Stimulated activated naive CD8-positive, alpha-beta T cell treated with anti-CD3 and anti-CD28 coated beads, Interleukin-15, Interleukin-2, amounts not matched to agents 100 ng/mL and 50 ng/mL, for 24 hours (primary cell): ENCODE measurements around the gene DNAH17.

Experiments used
- H3K27ac Mint-ChIP-seq: one replicate; pipeline ENCODE4 v1.8.0; 2021; ENCODE audit warnings: mild to moderate bottlenecking, mixed read lengths
- H3K27me3 Mint-ChIP-seq: one replicate; pipeline ENCODE4 v1.8.0; 2021; ENCODE audit warnings: mixed read lengths
- H3K36me3 Mint-ChIP-seq: one replicate; pipeline ENCODE4 v1.8.0; 2021; ENCODE audit warnings: low read depth, mixed read lengths
- H3K4me1 Mint-ChIP-seq: one replicate; pipeline ENCODE4 v1.8.0; 2021; ENCODE audit warnings: low read depth, mixed read lengths
- H3K4me3 Mint-ChIP-seq: one replicate; pipeline ENCODE4 v1.8.0; 2021; ENCODE audit warnings: mild to moderate bottlenecking, mixed read lengths
- H3K9me3 Mint-ChIP-seq: one replicate; pipeline ENCODE4 v1.8.0; 2021; ENCODE audit warnings: mixed read lengths

Gene DNAH17

DNA sequence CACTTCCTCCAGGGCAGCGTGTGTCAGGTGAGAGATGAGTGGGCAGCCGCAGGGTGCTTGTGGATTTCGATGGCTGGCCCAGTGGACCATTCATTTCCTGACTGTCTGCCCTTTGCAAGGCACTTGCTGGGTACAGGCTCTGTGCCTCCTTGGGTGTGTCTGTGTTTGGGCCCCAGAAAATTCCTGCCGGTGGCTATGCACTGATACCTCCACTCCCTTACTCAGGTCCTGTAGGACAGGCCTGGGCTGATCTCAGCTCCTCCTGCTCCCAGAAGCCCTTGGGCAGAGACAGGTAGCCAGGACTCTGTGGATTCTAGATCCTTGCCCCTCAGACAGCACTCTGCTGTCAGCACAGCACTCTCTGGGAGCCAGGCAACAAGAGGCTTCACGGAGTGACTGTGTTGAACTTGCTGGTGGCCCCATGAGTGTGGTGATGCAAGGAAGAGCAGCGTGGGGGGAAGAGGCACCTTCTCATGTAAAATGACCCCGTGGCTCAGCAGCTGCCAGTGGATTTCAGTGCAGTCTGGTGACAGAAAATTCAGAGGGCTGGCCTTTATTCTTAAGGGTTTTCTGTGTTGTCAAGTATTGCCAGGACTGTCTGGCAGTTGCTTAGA lies 169.7 kb downstream of the DNAH17 start:
- no peak overlapping the region for H3K27ac Mint-ChIP-seq
- no peak overlapping the region for H3K4me3 Mint-ChIP-seq
- H3K27me3 Mint-ChIP-seq: no peaks in the 10 kb centered on the region
- H3K4me1 Mint-ChIP-seq: peaks cover 16% of the 10 kb centered on the region
- no peaks in the 10 kb centered on the region for H3K9me3 Mint-ChIP-seq
- H3K36me3 Mint-ChIP-seq: peaks cover 52% of the 10 kb centered on the region

DNA sequence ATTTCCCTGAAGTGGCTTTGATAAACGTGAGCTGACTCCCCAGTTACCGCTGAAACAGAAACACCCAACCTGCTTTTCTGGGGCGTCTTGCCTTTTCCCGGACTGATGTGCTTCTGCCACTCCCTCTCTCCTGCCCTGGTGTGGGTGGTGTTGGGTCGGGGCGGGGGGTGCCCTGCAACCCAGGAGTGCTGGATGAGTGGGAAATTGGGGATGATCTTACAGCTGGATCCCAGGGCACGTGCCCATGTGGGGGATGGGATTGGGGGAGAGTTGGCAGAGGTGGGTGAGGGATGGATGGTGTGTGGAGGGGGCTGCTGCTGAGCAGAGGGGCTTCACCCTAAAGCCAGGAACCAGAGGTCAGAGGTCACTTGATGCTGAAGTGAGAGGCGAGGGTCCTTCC lies 170.3 kb downstream of the DNAH17 start:
- Mint-ChIP-seq H3K27me3 (no peaks in the 10 kb centered on the region), H3K9me3 (no peaks in the 10 kb centered on the region), H3K36me3 (peaks cover 52% of the 10 kb centered on the region), H3K4me1 (peaks cover 10% of the 10 kb centered on the region), H3K27ac (no peak overlapping the region), H3K4me3 (no peak overlapping the region)

GRCh38 chr17:78406396-78406795 lies 170.8 kb downstream of the DNAH17 start:
- Mint-ChIP-seq H3K9me3 (no peaks in the 10 kb centered on the region), H3K27me3 (no peaks in the 10 kb centered on the region), H3K4me3 (no peak overlapping the region), H3K27ac (no peak overlapping the region), H3K36me3 (peaks cover 57% of the 10 kb centered on the region), H3K4me1 (peaks cover 5% of the 10 kb centered on the region)

DNA sequence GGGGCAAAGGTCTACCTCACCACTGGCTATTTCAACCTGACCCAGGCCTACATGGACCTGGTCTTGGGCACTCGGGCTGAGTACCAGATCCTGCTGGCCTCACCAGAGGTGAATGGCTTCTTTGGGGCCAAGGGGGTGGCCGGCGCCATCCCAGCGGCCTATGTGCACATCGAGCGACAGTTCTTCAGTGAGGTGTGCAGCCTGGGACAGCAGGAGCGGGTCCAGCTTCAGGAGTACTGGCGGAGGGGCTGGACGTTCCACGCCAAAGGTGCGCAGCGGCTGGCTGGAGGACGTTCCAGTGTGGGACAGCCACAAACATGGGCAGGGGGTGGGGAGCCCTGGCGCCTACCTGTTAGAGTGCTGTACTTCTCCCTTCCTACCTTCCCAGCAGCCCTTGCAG lies 173.4 kb downstream of the DNAH17 start:
- H3K36me3 Mint-ChIP-seq: peaks cover 66% of the 10 kb centered on the region
- H3K27ac Mint-ChIP-seq: no peak overlapping the region
- H3K9me3 Mint-ChIP-seq: no peaks in the 10 kb centered on the region
- no peaks in the 10 kb centered on the region for H3K27me3 Mint-ChIP-seq
- H3K4me3 Mint-ChIP-seq: no peak overlapping the region
- no peaks in the 10 kb centered on the region for H3K4me1 Mint-ChIP-seq

- H3K27me3 Mint-ChIP-seq: no peaks in the 10 kb centered on the region
- no peak overlapping the region for H3K4me3 Mint-ChIP-seq
- no peaks in the 10 kb centered on the region for H3K4me1 Mint-ChIP-seq
- no peaks in the 10 kb centered on the region for H3K9me3 Mint-ChIP-seq
- no peak overlapping the region for H3K27ac Mint-ChIP-seq
- H3K36me3 Mint-ChIP-seq: peaks cover 79% of the 10 kb centered on the region
Observed at GRCh38 chr17:78401891-78402290, 175.3 kb downstream of the DNAH17 start.

DNA sequence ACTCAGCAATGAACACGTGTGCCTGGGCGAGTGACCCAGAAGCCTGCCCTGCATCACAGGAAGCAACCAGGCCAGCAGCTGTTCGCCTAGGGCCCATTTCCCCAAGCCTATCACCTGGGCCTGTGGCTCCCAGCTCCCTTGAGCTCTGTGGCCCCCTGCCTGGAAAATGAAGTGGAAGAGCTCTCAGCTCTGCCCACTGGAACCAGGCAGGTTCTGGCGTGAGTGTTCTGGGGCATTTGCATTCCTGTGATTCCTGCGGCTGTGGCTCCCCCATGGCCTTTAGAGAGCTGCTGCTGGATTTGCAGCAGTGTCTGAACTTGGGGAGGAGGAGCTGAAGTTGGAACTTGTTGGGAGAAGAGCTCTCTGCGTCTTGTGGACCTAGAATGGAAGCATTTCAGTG lies 175.9 kb downstream of the DNAH17 start:
- H3K4me3 Mint-ChIP-seq: no peak overlapping the region
- H3K36me3 Mint-ChIP-seq: peaks cover 84% of the 10 kb centered on the region
- no peak overlapping the region for H3K27ac Mint-ChIP-seq
- H3K9me3 Mint-ChIP-seq: no peaks in the 10 kb centered on the region
- no peaks in the 10 kb centered on the region for H3K27me3 Mint-ChIP-seq
- no peaks in the 10 kb centered on the region for H3K4me1 Mint-ChIP-seq

GRCh38 chr17:78400581-78401240 lies 176.5 kb downstream of the DNAH17 start:
- H3K9me3 Mint-ChIP-seq: no peaks in the 10 kb centered on the region
- peaks cover 87% of the 10 kb centered on the region for H3K36me3 Mint-ChIP-seq
- no peaks in the 10 kb centered on the region for H3K27me3 Mint-ChIP-seq
- H3K27ac Mint-ChIP-seq: no peak overlapping the region
- H3K4me1 Mint-ChIP-seq: no peaks in the 10 kb centered on the region
- no peak overlapping the region for H3K4me3 Mint-ChIP-seq

DNA sequence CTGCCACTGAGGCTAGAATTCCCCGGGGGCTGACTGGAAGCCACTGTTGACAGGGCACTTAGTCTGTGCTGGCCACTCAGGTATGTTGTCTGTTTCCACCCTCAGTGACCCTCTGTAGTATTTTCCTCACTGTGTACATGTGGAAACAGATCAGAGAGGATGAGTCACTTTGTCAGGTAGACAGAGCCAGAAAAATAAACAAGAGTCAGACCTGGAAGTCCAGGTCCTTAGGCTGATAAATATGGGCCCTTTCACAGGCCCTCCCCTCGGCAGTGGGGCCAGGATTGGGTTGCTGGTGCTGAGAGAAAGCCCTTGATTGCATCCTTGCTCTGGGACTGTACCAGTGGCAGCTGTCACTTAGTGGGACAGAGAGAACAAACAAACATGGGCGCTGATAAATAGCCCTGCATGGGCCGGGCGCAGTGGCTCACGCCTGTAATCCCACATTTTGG lies 177.5 kb downstream of the DNAH17 start:
- Mint-ChIP-seq H3K9me3 (no peaks in the 10 kb centered on the region), H3K27me3 (no peaks in the 10 kb centered on the region), H3K27ac (no peak overlapping the region), H3K36me3 (peaks cover 85% of the 10 kb centered on the region), H3K4me1 (peaks cover 5% of the 10 kb centered on the region), H3K4me3 (no peak overlapping the region)

DNA sequence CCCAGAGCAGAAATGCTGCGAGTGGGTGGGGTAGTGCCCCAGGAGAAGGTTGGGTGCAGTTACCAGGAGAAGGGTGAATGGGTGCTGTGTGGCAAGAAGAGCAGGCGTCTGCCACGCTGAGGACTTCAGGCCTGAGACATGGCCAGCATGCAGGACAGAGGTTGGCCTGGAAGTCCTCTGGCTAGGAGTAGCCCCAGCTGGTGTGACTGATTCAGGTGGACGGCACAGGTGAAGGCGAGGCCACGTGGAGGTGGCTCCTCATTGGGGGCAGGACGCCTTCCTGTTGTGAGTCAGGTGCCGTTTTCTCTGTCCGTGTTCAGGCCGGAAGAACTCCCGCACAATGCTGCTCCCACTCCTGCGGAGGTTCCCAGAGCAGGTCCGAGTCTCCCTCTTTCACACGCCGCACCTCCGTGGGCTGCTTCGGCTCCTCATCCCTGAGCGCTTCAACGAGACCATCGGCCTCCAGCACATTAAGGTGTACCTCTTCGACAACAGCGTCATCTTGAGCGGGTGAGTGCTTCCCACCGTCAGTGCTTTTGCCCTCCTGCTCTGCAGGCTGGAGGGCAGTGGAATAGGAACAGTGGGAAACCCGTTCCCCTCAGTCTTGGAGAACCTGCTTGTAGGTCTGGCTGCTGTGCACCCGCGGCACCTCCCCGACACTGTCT lies 178.0 kb downstream of the DNAH17 start:
- Mint-ChIP-seq H3K27ac (no peak overlapping the region), H3K4me1 (peaks cover 5% of the 10 kb centered on the region), H3K4me3 (no peak overlapping the region), H3K27me3 (no peaks in the 10 kb centered on the region), H3K36me3 (peaks cover 84% of the 10 kb centered on the region), H3K9me3 (no peaks in the 10 kb centered on the region)

DNA sequence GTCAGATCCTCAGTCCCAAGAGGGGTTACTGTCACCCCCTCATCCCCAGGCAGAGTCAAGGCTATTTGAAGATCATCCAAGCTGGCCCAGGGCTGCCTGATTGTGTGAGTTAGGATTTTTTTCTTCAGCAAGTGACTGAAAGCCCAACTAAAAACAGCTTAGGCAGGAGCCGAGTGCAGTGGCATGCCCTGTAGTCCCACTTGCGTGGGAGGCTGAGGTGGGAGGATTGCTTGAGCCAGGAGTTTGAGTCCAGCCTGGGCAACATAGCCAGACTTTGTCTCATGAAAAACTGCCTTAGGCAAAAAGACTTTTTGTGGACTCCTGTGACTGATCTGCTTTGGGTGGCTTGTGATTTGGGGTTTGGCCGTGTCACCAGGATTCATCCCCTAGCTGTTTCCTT lies 178.8 kb downstream of the DNAH17 start:
- H3K36me3 Mint-ChIP-seq: peaks cover 81% of the 10 kb centered on the region
- no peak overlapping the region for H3K27ac Mint-ChIP-seq
- H3K9me3 Mint-ChIP-seq: no peaks in the 10 kb centered on the region
- peaks cover 8% of the 10 kb centered on the region for H3K4me1 Mint-ChIP-seq
- no peak overlapping the region for H3K4me3 Mint-ChIP-seq
- H3K27me3 Mint-ChIP-seq: no peaks in the 10 kb centered on the region

DNA sequence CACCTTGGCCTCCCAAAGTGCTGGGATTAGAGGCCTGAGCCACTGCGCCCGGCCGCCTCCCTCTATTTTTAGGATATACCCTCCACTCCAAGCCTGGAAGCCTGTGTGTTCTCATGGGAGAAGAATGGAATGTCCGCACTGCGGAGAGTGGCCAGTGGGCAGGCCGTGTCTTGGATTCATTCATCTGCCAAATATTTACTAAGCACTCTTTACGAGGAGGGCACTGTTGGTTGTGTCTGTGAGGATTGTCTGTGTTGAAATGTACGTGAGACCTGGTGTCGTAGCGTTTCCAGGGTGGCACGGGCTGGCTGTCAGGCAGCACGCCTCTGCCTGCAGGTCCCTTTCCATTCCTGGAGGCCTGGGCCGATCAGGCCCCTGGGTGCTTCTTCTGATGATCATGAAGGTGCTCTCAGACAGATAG lies 179.5 kb downstream of the DNAH17 start:
- Mint-ChIP-seq H3K9me3 (no peaks in the 10 kb centered on the region), H3K4me1 (peaks cover 10% of the 10 kb centered on the region), H3K27ac (no peak overlapping the region), H3K36me3 (peaks cover 77% of the 10 kb centered on the region), H3K27me3 (no peaks in the 10 kb centered on the region), H3K4me3 (no peak overlapping the region)

DNA sequence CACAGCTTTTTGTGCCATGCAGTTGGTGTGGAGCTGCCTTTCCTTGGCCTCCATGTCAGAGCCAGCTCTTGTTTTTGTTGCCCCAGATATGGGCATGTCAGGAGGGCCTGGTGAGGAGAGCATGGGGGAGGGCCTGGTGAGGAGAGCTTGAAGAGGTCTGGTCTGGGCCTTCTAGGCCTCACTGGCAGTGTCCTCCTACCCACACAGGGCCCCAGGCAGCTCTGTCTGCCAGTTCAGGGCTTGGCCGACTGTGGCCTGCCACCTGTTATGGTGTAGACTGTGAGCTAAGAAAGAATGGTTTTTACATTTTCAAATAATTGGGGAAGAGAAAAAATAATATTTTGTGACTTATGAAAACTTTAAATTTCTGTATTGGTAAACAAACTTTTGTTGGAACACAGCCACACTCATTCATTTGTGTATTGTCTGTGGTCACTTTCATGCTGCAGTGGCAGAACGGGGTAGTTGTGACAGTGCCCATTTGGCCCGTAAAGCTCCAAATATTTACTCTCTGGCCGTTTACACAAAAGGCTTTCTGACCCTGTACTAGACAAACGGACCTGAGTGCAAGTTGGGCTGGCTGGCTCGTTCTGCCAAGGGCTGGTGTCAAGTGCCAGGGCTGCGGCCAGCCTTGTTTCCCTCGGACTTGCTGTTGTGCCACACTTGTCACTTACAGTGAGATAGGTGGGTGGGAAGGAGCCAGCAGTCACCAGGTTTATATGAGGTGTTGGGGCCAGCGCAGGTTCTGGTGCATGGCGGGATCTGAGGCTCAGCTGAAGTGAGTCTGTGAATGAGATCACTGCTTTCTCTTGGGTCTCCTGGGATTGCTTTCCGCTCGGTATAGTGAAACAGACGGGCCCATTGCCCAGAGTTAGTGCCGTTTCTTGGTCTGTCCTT lies 180.5 kb downstream of the DNAH17 start:
- Mint-ChIP-seq H3K36me3 (peaks cover 73% of the 10 kb centered on the region), H3K4me3 (no peak overlapping the region), H3K27ac (no peak overlapping the region), H3K9me3 (no peaks in the 10 kb centered on the region), H3K4me1 (peaks cover 10% of the 10 kb centered on the region), H3K27me3 (no peaks in the 10 kb centered on the region)

DNA sequence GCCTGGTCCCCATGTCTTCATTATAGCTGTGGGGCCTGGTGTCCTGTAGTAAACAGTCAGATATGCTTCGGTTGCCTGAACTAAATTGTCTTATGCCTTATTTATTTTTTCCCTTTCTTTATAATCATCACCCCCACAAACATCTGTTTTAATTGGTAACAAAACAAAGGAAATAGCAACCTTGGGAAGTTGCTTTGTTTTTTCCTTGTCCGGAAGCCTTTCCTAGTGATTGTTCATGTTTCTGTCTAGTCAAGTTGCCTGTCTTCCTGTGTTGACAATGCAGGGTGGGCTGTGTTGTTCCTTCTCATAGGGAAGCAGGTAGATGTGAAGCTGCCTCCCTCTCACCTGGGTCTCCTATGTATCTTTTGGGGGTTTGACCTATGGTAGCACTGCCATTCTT lies 182.0 kb downstream of the DNAH17 start:
- no peaks in the 10 kb centered on the region for H3K27me3 Mint-ChIP-seq
- H3K36me3 Mint-ChIP-seq: peaks cover 63% of the 10 kb centered on the region
- no peak overlapping the region for H3K27ac Mint-ChIP-seq
- peaks cover 22% of the 10 kb centered on the region for H3K4me1 Mint-ChIP-seq
- H3K9me3 Mint-ChIP-seq: no peaks in the 10 kb centered on the region
- no peak overlapping the region for H3K4me3 Mint-ChIP-seq

DNA sequence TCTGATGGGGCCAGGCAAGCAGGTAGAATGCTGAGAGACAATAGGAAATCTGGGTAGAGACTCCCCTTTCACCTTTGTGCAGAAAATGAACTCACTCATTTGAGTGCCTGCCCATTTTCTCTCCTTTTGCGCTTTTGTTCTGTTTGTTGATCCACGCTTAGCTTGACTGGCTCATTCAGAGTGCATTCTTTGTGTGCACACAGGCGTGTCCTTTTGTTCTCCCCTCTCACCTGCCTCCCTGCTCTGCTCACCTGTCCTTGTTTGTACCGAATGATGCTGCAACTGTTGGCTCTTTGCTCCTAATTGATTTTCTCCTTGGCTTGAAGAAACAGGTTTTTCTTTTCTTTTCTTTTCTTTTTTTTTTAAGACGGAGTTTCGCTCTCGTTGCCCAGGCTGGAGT lies 183.0 kb downstream of the DNAH17 start:
- no peaks in the 10 kb centered on the region for H3K9me3 Mint-ChIP-seq
- H3K27me3 Mint-ChIP-seq: no peaks in the 10 kb centered on the region
- no peak overlapping the region for H3K4me3 Mint-ChIP-seq
- peaks cover 30% of the 10 kb centered on the region for H3K4me1 Mint-ChIP-seq
- H3K27ac Mint-ChIP-seq: no peak overlapping the region
- H3K36me3 Mint-ChIP-seq: peaks cover 57% of the 10 kb centered on the region

GRCh38 chr17:78393575-78393974 lies 183.6 kb downstream of the DNAH17 start:
- peaks cover 35% of the 10 kb centered on the region for H3K4me1 Mint-ChIP-seq
- H3K9me3 Mint-ChIP-seq: no peaks in the 10 kb centered on the region
- peaks cover 50% of the 10 kb centered on the region for H3K36me3 Mint-ChIP-seq
- no peak overlapping the region for H3K27ac Mint-ChIP-seq
- no peak overlapping the region for H3K4me3 Mint-ChIP-seq
- no peaks in the 10 kb centered on the region for H3K27me3 Mint-ChIP-seq
